HG02678 (cell line): ENCODE results near the gene MSI2.

Experiments
- ATAC-seq: cut with Tn5 transposase; IDR thresholded peaks from one replicate; pipeline ENCODE4 v1.9.1; 2021; ENCODE audit warnings: mild to moderate bottlenecking, moderate library complexity; ENCODE audit not compliant: unreplicated experiment

MSI2 gene

DNA sequence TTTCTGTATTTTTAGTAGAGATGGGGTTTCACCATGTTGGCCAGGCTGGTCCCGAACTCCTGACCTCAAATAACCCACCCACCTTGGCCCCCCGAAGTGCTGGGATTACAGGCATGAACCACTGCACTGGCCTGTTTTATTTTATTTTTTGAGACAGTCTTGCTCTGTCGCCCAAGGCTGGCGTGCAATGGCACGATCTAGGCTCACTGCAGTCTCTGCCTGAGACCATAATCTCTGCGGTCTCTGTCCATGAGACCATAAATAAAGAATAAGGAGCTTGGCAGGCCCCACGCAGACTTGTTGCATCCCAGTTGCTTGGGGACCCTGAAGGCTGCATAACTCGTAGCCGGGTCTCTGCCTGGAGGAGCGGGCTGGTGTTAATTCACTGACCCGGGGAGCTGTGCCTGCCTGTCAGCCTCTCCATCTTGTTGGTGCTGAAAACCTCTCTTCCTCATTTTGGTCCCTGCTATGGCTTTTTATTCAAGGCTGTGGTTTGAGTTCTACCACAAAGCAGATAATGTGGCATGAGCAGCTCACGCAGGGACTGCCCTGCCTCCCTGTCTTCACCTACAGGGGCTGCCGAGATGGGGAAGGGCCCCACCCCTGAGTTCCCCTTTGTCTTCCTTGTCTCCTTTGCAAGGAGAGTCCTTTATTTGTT, 82.1 kb downstream of the MSI2 start:
- ATAC-seq: peak; percentile 79

DNA sequence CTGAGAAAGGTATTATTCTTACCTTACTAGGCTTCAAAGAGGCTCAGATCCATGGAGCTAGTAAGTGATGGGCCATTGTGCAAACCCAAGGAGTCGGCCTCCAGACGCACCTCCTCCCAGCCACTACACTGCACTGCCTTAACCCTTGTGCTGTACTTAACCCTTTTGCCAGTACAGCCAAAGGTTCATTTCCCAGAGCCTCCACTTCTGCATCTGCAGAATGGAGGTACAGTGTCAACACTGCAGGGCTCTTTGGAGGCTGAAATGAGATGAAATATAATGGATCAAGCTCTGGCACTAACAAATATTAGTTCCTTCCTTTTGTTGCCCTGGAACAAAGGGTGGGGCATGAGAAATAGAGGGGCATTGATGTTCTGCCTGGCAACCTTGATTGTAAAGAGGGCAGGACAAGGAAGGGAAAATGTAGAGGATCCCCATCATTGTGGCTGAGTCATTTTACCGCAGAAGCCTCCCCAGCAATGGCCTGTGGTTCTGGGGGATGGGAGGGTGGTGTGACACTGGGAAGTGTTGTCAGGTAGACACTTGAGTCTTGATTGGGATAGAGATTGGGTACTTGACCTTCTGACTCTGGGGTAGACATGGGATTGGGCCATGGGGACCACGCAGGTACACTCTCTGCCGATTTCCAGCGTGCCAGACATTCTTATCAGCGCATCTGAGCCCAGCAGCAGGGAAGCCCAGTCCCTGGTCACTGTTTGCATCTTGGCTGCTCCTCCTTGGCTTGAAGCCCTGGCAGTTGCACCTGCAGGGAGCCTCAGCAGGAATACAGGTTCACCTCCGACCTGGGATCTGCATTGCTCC, 84.0 kb downstream of the MSI2 start:
- ATAC-seq: no peak

DNA sequence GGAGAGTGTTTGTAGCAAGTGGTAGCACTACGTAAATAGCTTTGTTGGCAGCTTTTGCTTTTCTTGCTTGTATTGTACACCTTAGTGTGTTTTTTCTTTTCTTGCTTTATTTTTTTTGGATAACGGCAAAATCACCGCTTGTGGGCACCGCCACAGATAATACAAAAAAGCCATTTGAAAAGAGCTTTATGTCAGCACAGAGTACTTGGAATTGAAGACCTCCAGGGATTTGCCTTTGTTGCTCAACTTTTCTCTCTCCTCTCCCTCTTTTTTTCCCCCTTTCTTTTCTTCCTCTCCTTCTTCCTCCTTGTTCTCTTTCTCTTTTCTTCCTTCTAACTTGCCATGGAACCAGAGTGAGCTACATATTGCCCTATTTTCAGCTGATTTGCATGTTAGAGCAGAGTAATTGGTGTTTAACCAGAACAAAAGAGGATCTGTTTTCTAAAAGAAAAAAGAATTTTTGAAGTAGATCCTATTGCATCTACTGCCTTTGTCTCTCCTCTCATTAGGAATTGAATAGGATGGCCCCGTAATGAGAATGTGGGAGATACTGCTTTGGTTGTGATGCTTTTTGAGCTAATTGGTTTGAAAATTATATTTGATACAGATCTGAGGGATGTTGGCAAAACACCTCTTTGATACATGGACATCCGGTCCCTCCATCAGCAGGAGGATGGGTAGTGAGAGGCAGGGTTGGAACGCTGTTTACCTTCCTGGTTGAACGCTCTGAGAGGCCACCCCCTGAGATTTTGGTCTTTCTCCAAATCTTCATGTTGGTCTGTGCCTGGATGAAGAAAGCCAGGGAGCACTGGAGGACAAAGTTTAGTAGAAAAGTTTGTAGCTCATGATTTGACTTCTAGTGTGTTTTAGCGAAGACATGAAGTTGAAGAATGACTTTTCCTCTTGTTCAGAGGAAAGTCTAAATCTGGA, 85.6 kb downstream of the MSI2 start:
- no peak for ATAC-seq

- no peak for ATAC-seq
Measured at GRCh38 chr17:57342963-57343589, 86.8 kb downstream of the MSI2 start.

DNA sequence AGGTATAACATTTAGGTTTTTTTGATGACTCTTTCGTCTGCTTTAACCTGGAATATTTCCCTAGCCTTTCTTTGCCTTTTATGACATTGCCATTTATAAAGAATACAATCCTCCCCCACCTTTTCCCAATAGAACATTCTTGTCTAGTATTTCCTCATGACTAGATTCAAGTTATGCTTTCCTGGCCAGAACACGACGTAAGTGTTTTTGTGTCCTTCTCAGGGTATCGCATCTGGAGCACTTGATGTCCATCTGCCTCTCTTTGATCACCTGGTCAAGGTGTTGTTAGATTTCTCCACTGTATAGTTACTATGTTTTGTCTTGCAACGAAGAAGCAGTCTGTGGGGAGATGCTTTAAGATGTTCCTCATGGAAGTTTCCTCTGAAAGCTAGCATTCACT, 87.4 kb downstream of the MSI2 start:
- no peak for ATAC-seq

DNA sequence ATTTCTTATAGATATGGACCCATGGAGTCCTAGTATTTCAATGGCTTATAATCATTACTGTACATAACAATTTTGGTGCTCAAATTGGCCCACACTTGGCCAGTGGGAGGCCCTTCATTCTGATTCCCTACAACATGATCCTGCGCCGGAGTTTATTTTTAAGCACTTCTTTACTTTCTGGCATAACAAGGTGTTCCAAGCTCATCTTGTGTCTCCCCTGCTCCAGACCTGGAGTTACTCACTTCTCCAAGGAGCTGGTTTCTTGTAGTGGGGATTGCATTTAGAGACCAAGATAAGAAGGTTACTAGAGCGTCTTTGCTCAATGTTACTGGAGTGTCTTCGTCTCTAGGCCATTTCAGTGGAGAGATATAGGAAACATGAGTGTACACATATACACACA, 87.9 kb downstream of the MSI2 start:
- ATAC-seq: no peak

DNA sequence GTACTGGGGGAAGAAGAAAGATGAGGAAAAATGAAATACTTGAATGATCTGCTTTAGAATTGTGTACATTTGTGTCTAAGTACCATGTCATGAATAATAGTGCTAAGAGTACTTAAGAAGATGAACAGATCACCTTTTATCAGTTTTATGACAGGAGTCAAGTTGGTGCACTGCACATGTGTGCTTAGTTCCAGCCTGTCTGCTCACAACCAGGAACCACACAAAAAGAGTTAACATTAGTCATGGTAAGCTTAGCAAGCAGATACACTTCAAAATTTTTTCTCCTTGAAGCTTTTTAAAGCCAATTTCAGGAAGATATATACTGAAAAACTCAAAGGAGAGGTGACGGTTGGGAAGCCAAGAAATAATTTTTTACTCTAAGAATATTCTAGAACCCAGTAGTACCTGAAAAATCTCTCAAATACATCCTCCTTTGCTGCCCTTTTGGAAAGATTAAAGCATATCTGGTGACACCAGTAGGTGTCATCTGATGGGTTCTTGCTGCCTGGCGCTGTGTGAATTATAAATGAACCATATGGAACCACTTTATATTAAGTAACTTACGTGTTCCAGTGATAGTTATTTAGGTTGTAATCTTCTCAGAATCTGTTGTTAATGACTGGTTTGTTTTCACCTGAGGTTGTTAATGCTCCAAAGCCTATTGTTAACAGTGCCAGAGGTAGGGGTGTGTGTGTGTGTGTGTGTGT, 93.4 kb downstream of the MSI2 start:
- ATAC-seq: no peak

- no peak for ATAC-seq
Measured at GRCh38 chr17:57350266-57350665, 93.9 kb downstream of the MSI2 start.

GRCh38 chr17:57352665-57353175, 96.4 kb downstream of the MSI2 start:
- ATAC-seq: no peak

- ATAC-seq: no peak
Measured at GRCh38 chr17:57354673-57355072, 98.3 kb downstream of the MSI2 start.

DNA sequence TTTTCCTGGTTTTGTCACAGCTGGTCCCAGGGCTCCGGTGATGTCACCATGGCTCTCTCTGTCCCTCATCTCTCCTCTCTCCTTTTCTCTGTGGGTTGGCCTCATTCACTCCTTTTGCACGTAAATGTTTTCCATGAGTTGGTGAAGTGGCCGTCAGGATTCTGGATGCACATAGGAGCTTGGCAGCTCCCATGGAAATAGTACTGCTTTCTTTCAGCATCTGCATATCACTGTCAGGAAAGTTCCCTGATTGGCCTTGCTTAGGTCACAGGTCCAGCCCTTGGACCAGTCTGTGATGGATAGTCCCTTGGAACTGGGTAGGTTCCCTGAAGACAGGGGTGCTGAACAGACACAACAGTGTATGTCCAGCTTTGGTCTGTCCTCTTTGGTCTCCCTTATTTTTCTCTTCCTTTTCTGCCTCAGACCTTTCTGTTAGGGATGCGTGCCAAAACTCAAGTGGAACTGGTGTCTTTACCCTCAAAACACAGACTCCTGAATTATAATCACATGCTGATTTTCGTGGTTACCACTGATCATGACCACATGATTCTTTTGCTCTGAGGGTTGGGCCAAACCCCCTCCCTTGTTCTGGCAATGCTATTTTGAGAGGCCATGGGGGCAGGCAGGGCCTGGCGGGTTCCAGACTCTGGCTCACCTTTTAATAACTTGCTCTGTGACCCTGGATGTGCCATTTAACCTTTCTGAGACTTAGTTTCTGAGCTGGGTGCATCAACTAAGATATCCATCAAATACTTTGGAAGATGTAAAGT, 99.0 kb downstream of the MSI2 start:
- no peak for ATAC-seq

DNA sequence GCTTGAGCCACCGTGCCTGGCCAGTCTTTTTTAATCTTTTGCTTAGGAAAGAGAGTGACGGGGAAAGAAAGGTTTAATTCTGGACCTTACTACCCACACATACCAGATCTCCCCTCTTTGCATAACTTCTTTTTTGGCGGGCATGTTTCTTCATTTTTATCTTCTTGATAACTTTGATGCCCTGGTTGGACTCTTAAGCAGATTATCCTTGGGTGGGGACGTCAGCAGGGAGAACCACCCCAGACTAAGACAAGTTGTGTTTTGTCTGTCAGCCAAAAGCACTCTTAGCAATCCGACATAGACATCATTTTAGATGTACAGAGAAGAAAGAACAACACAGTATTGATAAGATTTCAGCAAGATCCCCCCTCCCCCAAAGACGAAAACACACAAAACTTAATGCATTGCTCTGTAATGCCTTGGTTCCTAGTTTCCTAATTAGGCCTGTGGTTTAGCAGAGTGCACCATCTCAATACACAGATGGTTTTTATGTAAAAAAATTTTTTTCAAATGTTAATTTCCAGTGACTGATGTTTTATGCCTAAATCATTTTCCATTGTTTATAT, 99.9 kb downstream of the MSI2 start:
- peak; percentile 33 for ATAC-seq

DNA sequence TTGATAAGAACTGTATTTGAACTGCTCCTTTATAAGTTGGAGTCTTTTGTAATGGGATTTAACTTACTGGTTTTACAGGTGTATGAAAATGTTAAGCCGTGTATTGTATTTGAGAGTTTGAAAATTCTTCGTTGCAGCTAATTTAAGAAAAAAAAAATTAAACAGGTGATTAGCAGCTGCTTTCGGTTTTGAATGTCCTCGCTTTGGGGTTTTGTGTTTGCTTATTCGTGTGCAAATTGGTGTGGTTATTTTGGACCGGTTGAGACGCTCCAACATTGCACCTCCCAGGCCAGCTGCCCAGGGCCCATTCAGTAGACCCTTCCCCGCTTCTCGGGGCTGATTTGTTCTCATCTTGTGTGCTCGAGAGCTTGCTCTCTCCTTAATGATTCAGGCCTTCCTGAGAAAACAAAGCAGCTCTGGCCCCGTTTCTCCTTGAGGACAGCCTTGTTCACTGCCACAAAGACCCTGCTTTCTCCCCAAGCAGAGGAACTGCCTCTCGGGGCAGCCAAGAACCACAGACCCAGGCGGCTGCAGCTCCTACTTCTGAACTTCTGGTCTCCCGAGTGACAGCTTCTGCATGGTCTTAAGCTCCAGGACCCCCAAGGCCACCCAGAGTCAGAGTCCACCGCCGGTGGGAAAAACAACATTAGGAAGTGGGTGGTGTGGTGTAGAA, 100.5 kb downstream of the MSI2 start:
- ATAC-seq: peak; percentile 51

DNA sequence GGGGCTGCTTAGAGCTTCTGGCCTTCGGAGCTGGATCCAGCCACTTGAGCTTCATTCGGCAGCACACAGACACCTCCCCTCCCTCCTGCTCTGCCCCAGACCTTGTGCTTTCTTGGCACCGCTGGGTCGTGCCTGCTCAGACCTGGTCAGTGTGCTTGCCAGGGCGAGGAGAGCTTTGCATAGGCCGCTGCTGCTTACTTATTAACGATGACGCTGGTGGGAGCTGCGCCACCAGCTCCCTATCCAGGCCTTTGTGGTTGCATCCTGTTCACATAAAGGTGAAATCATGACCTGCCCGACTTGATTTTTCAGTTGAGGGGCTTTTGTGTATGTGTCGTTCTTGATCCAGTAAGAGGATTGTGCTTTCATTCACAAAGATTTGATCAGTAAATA, 101.1 kb downstream of the MSI2 start:
- peak; percentile 56 for ATAC-seq

DNA sequence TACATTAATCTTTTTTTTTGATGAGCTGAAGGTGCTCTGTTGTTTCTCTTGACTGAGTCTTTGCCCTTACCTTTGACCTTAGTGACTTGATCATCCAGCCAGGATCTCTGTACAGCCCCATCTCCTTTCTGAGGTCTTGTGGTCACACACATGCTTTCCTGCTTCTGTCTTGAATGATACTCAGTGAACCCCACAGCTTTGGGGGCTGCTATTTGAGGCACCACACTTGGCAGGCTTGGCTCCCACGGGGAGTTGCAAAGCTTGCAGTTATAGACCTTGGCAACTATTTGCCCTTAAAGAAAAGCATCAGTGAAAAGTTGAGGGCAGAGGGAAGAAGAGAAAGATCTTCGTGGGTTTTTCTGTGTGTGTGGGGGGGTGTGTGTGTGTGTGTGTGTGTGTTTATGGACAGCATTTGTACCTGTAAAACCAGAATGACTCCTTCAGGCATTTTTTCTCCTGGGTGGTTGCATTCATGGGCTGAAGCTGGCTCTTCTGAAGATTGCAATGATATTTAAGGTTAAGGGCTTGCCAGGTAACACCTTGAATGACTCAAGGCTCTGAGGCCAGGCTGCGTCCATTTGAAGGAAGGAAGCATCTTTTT, 101.6 kb downstream of the MSI2 start:
- peak; percentile 58 for ATAC-seq

GRCh38 chr17:57360266-57360665, 103.9 kb downstream of the MSI2 start:
- no peak for ATAC-seq

DNA sequence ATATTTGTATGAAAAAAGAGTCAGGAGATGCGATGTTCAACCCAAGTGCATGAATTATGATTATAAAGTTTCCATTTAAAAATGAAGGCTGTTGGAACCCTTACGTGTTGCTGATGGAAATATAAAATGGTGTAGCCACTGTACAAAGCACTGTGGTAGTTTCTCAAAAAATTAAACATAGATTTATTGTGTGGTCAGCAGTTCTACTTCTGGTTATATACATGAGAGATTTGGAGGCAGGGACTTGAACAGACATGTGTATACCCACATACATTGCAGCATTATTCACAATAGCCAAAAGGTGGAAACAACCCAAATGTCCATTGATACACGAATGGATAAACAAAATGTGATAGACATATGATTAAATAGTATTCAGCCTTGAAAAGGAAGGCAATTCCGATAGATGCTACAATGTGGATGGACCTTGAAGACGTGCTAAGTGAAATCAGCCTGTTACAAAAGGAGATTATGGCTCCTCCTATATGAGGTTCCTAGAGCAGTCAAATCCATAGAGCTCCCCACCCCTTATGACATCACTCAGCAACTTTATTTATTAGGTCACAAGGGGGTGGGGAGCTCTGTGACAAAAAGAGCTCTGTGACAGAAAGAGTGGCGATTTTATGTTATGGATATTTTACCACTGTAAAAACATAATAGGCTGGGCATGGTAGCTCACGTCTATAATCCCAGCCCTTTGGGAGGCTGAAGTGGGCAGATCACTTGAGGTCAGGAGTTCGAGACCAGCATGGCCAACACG, 106.7 kb downstream of the MSI2 start:
- no peak for ATAC-seq
